Fibroblast of lung (primary cell): Measurements from ENCODE around the gene AWAT2.

Experiments used
- CTCF ChIP-seq, 2 donors: IDR thresholded peaks in 1 of 2; conservative IDR thresholded peaks in 1 of 2; 1 replicate in 1 of 2; 2 replicates in 1 of 2; pipeline ENCODE4 v1.5.1; 2011 to 2012; ENCODE audit warnings: low read length in 2 of 2, control low read depth in 1 of 2, inconsistent platforms in 1 of 2, low read depth in 1 of 2, mild to moderate bottlenecking in 1 of 2
- EZH2 ChIP-seq: IDR thresholded peaks from 2 replicates; pipeline ENCODE4 v1.5.1; 2012; ENCODE audit warnings: low read length, control low read depth, mild to moderate bottlenecking; ENCODE audit errors: missing control alignments

- no peak for TF ChIP-seq CTCF (conservative IDR thresholded peaks at IDR 0.05 in 1 of 2, IDR thresholded peaks at IDR 0.05 in 1 of 2; ENCODE audit: low read depth in 1 of 2, low read length in 2 of 2)
- TF ChIP-seq EZH2 = no peak
These were observed 40.0 kb upstream of the AWAT2 start for GRCh38 chrX:70089604-70090297.
